IPS-20b (cell line): ENCODE data around the gene TCERG1L.
"Not testable (repeated sequence)": the region's sequence is repeated elsewhere in the genome, so short reads cannot be mapped to it uniquely, and the experiment has no call there.

Experiments used
- H3K27ac ChIP-seq: one replicate; pipeline ENCODE4 v1.5.1; 2013; ENCODE audit warnings: low read length
- H3K27me3 ChIP-seq: 2 replicates; pipeline ENCODE4 v1.6.1; 2013; ENCODE audit warnings: mild to moderate bottlenecking, low read length, inconsistent platforms; ENCODE audit not compliant: insufficient read depth
- H3K36me3 ChIP-seq: 2 replicates; pipeline ENCODE4 v1.6.1; 2013; ENCODE audit warnings: low read depth, mild to moderate bottlenecking, inconsistent platforms, low read length, moderate library complexity; ENCODE audit not compliant: insufficient read depth
- H3K4me1 ChIP-seq: 2 replicates; pipeline ENCODE4 v1.6.1; 2013; ENCODE audit warnings: mild to moderate bottlenecking, control low read depth, inconsistent platforms, low read length, moderate library complexity; ENCODE audit not compliant: insufficient read depth
- H3K4me3 ChIP-seq: 2 replicates; pipeline ENCODE4 v1.5.1; 2013; ENCODE audit warnings: mild to moderate bottlenecking, low read length, inconsistent platforms
- H3K9ac ChIP-seq: 2 replicates; pipeline ENCODE4 v1.6.1; 2013; ENCODE audit warnings: low read depth, mild to moderate bottlenecking, inconsistent platforms, low read length, moderate library complexity
- H3K9me3 ChIP-seq: 2 replicates; pipeline ENCODE4 v1.6.1; 2013; ENCODE audit warnings: mild to moderate bottlenecking, low read depth, low read length, inconsistent platforms; ENCODE audit not compliant: insufficient read depth

Gene TCERG1L

DNA sequence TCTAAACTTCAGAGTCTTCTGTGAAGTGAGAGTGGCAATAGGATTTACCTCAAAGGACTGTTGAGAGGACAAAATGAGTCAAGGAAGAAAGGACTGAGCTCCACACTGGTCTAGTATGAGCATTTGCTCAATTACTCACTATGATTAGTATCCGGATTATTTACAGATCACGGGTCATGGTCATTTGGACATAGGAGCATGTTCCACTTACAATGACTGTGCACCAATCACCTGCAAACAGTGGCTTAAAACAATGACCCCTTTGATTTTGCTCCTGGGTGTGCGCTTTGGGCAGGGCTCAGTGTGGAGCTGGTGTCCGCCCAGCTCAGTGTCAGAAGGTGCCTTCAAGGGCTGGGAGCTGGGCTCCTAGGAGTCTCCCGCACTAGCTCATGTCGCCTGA is 225.4 kb downstream of the TCERG1L start:
- Histone ChIP-seq H3K27ac (no peak overlapping the region), H3K4me1 (no peaks in the 10 kb centered on the region), H3K9ac (no peak overlapping the region), H3K9me3 (no peaks in the 10 kb centered on the region), H3K4me3 (no peak overlapping the region), H3K27me3 (no peaks in the 10 kb centered on the region), H3K36me3 (no peaks in the 10 kb centered on the region)

DNA sequence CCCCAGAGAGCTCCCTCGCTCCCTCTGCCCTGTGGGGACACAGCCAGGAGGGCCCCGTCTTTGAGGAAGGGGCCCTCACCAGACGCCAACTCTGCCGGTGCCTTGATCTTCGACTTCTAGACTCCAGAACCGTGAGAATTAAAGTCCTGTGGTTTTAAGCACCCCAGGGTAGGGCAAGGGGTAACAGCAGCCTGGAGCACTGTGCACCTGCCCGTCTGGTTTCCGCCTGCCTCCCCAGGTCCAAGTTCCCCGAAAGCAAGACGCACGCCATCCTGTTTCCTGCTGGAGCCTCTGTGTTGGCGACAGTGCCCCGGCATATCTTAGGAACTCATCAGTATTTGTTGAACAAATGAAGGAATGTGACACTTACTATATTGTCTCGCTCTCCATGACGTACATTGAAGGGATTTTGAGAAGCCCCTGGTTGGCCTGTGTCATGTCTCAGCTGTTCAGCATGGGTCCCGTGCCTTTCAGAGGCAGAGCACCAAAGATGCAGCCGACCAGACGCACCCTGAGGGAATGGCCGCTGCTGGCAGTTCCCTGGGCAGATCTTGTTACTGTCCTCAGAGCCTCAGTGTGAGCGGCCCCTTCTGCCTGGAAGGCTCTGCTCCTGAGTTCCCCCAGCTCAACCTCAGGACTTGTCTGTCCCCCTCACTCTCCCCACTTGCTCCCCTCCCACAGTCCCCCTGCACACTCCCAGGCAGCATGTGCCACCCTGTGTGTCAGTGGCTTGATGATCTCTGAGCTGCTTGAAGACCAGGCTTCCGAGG is 226.2 kb downstream of the TCERG1L start:
- no peaks in the 10 kb centered on the region for H3K4me1 ChIP-seq
- H3K36me3 ChIP-seq, result no peaks in the 10 kb centered on the region
- no peaks in the 10 kb centered on the region for H3K27me3 ChIP-seq
- H3K9me3 ChIP-seq, result no peaks in the 10 kb centered on the region
- H3K4me3 ChIP-seq, result no peak overlapping the region
- H3K27ac ChIP-seq, result no peak overlapping the region
- no peak overlapping the region for H3K9ac ChIP-seq

DNA sequence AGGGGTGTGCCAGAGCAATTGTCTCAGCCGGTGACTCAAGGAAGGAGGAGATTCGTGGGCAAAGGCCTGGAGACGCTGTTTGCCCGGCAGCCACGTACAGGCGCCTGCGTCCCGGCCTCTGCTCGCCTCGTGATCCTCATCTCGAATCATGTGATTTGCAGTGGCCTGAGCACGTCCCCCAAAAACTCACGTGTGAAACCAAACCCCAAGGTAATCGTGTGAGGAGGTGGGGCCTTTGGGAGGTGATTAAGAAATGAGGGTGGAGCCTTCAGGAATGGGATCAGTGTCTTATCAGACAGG is 226.8 kb downstream of the TCERG1L start:
- Histone ChIP-seq H3K4me1 (no peaks in the 10 kb centered on the region), H3K4me3 (no peak overlapping the region), H3K9me3 (no peaks in the 10 kb centered on the region), H3K27ac (no peak overlapping the region), H3K36me3 (no peaks in the 10 kb centered on the region), H3K9ac (no peak overlapping the region), H3K27me3 (no peaks in the 10 kb centered on the region)

DNA sequence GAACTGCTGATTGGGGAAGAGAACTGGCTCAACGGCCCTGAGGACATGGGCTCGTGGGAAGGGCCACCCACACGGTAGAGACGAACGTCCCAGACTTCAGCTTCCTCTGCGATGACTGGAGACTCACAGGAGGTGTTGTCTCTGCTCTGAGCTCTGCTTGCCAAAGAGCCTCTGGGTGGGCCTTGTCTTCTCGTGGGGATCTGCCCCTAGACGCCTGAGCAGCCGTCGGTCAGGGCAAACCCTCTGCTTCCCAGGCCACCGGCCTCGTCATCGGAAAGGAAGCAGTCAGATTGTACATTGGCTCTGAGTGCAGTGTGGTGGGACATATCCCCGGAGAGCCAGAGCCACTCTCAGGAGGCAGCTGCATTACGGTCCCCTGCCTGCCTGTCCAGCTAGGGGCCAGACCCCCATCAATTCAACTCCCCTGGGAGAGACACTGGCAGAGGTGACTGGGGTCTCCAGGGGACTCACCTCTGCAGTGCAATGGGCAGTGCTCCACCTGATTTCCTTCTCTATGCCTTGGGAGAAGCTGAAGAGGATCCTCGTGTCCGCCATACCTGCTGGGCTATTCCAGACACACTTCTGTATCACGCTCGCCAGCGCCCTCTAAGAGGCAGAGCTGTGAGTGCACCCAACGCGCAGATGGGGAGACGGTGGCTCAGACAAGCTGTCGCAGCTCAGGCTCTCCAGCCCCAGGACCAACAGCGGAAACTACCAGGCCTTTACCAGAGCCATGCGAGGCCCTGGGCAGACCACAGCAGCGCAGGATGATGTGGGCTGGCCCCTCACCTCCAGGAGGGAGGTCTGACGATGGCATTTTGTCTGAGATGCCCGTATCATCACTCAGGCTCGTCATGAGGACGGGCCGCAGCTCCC is 227.4 kb downstream of the TCERG1L start:
- no peaks in the 10 kb centered on the region for H3K4me1 ChIP-seq

DNA sequence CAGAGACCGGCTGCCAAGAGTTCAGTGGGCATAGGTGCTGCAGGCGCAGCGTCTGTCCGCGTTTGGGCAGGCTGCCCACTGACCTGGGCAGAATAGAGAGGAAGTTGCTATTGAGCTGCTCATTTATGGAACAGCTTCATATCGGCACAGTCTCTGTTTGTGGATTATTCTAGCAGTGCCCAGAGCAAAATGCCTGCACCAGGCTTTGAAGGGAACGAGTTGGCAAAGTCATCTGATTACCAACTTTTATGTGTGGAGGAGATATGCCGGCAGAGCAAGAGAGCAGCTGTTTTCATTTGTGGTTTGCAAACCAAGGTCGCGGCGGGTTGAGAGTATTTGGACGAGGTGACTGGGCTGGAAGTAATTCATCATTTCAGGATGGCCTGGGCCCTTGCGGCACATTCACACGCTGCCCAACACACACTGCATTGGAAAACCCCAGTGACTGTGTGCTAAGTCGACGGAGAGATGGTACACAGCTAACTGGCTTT is 228.5 kb downstream of the TCERG1L start:
- H3K4me3 ChIP-seq, result no peak overlapping the region
- H3K4me1 ChIP-seq, result no peaks in the 10 kb centered on the region
- no peak overlapping the region for H3K9ac ChIP-seq
- H3K27me3 ChIP-seq, result no peaks in the 10 kb centered on the region
- no peaks in the 10 kb centered on the region for H3K36me3 ChIP-seq
- H3K27ac ChIP-seq, result no peak overlapping the region
- no peaks in the 10 kb centered on the region for H3K9me3 ChIP-seq

More for the DNA sequence above, 227.4 kb downstream of the TCERG1L start:
- Histone ChIP-seq H3K27ac (no peak overlapping the region), H3K36me3 (no peaks in the 10 kb centered on the region), H3K4me3 (no peak overlapping the region), H3K9me3 (no peaks in the 10 kb centered on the region), H3K27me3 (no peaks in the 10 kb centered on the region), H3K9ac (no peak overlapping the region)

DNA sequence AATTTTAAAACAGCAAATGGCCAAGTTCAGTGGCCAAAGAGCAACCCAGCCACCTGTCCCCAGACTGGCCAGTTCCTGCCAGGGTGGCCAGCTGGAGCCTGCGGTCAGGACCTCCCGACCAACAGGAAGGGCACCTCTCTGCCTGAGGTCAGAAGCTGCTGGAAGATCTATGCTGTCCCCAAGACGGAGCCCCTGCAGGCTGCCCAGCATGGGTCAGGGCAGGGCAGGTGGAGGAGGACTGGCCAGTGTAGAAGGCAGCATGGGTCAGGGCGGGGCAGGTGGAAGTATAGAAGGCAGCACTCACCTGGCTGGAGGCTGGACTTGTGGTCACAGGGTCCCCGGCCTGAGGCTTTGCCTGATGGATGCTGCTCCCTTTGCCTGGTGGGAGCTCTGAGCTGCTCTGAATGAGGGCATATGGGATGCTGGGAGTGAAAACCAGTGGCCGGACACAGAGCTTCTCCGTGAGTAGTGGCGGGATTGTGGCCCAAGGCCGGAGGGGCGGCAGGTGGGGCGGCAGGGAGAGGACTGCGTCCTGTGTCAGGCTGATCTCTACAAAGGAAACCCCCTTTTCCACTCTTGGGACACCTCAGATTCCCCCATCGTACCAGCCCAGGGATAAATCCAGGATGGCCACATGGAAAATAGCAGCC is 229.2 kb downstream of the TCERG1L start:
- no peak overlapping the region for H3K4me3 ChIP-seq
- H3K36me3 ChIP-seq, result no peaks in the 10 kb centered on the region
- no peaks in the 10 kb centered on the region for H3K27me3 ChIP-seq
- no peaks in the 10 kb centered on the region for H3K4me1 ChIP-seq
- H3K9ac ChIP-seq, result no peak overlapping the region
- H3K27ac ChIP-seq, result no peak overlapping the region
- H3K9me3 ChIP-seq, result no peaks in the 10 kb centered on the region

DNA sequence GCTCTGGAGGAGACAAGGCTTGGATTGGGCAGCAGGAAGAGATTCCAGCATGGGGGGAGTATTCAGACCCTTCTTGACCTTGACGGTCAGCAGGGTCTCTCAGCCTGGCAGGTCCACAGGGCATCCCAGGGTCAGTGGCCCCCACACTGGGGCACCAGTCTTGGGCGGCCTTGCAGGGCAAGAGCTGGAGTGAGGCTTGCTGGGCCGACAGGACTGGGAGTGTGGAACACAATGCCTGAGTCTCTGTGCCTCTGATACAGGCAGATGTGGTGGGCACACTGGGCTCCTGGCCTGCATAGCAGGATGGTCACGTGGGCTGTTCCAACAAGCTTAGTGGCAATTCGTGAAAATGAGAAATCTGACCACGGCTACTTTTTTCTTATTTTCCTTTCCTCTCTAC is 229.7 kb downstream of the TCERG1L start:
- no peaks in the 10 kb centered on the region for H3K36me3 ChIP-seq
- H3K4me3 ChIP-seq, result no peak overlapping the region
- H3K9ac ChIP-seq, result no peak overlapping the region
- H3K27ac ChIP-seq, result no peak overlapping the region
- no peaks in the 10 kb centered on the region for H3K9me3 ChIP-seq
- H3K4me1 ChIP-seq, result no peaks in the 10 kb centered on the region
- no peaks in the 10 kb centered on the region for H3K27me3 ChIP-seq

DNA sequence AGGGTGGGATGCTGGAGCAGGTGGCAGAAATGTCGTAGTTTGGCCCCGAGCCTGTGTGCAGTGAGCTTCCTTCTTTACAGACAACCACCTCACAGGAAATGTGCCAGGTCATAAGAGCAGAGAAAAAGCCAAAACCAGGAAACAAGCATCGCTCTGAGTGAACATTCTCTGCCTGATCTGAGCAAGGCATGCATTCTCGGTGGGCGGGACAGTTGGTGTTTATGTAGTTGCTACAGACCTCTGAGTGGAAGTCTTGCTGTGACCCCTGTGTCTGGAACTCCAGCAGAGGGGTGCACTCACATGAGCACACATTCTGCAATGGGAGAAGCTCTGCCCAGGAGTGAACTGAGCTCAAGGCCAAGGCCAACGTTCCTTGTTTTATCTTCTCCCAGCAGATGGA is 230.1 kb downstream of the TCERG1L start:
- Histone ChIP-seq H3K36me3 (no peaks in the 10 kb centered on the region), H3K27ac (no peak overlapping the region), H3K4me3 (no peak overlapping the region), H3K9me3 (no peaks in the 10 kb centered on the region), H3K4me1 (no peaks in the 10 kb centered on the region), H3K9ac (no peak overlapping the region), H3K27me3 (no peaks in the 10 kb centered on the region)

DNA sequence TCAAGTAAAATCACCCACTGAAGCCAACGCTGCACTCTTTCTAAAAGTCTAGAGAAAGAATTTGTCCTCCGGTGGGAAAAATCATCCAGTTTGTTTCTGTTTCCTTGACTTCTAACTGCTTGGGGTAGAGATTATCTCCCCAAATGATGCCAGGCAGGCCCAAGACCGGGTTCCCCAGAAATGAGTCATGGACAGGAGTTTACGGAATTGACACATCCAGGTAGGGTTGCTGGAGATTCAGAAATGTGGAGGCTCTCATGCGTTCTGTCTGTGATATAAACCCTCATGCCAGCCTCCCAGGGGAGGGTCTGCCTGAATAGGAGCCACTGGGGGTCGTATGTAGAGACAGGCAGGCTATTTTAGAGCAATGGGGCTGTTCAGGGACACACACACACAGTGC is 230.9 kb downstream of the TCERG1L start:
- H3K27me3 ChIP-seq, result no peaks in the 10 kb centered on the region
- no peaks in the 10 kb centered on the region for H3K36me3 ChIP-seq
- no peak overlapping the region for H3K4me3 ChIP-seq
- H3K9ac ChIP-seq, result no peak overlapping the region
- no peaks in the 10 kb centered on the region for H3K4me1 ChIP-seq
- no peak overlapping the region for H3K27ac ChIP-seq
- no peaks in the 10 kb centered on the region for H3K9me3 ChIP-seq

DNA sequence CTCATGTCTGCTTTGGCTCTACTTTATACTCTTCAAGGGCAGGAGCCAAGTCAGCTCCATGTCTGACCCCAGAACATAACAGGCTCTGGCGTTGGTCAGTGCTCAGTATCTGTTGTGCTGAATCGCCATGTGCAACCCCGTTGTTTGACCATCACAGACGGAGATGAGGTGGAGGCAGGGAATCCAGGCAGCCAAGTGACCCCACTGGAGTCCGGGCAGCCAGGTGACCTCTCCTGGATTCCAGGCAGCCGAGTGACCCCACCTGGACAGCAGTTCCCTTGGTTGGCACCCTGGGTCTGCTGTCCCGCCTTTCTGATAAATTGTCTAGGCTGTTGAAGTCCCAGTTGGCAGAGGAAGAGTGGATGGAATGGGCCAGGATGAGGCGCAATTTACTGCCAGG is 232.2 kb downstream of the TCERG1L start:
- Histone ChIP-seq H3K27ac (no peak overlapping the region), H3K4me1 (no peaks in the 10 kb centered on the region), H3K9me3 (no peaks in the 10 kb centered on the region)

DNA sequence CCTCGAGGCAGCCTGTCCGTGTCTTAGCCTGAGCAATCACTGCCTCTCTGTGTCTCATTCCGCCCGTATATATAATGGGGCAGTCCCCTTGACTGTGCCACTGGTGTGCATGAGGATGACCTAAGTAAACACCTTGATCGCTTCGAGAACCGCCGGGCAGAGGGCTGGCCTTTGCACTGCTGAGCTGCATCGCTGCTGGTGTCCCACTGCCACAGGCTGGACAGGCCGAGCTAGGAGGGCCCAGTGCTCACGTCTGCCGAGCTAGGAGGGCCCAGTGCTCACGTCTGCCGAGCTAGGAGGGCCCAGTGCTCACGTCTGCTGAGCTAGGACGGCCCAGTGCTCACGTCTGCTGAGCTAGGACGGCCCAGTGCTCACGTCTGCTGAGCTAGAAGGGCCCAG is 232.6 kb downstream of the TCERG1L start:
- not testable (repeated sequence) for H3K27me3 ChIP-seq, H3K9ac ChIP-seq, H3K9me3 ChIP-seq, H3K27ac ChIP-seq, H3K4me3 ChIP-seq, H3K36me3 ChIP-seq, H3K4me1 ChIP-seq

More for the DNA sequence above, 232.2 kb downstream of the TCERG1L start:
- H3K27me3 ChIP-seq, result no peaks in the 10 kb centered on the region
- H3K4me3 ChIP-seq, result no peak overlapping the region
- H3K36me3 ChIP-seq, result no peaks in the 10 kb centered on the region
- H3K9ac ChIP-seq, result no peak overlapping the region
